T-helper 1 cell (primary cell): Measurements from ENCODE around the gene TMED9.

Experiments
- DNase-seq, 5 donors: peaks; one replicate each; pipeline ENCODE4 v3.0.0-alpha.2; 2012 to 2020

TMED9 gene

GRCh38 chr5:177588413-177588909 lies 3.5 kb upstream of the TMED9 start:
- no peak for DNase-seq

DNA sequence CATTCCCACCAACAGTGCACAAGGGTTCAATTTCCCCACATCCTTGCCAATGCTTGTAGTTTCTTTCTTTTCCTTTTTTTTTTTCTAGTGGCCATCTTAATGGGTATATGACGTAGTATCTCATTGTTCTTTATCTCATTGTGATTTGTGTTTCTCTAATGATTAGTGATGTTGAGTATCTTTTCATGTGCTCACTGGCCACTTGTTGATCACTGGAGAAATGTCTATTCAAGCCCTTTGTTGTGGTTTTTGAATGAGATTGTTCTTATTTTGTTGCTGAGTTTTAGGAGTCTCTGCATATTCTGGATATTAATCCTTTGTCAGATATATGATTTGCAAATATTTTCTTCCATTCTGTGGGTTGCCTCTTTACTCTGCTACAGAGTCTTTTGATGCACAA lies 1.6 kb upstream of the TMED9 start:
- DNase-seq: no peak

DNA sequence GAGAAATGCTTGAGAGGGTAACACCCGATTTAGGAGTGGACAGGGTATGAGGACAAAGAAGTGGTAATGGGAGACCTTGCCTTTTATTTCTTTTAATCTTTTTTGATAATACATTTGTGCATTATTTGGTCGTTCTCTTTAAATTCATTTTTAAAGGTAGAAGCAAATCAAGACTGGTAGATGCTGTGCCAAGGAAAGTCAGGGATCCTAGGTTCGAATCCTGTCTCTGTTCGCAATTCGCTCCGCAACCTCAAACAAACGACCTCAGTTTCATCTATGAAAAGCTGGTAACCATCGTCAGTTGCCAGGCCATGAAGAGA lies 353 bp upstream of the TMED9 start:
- no peak for DNase-seq

DNA sequence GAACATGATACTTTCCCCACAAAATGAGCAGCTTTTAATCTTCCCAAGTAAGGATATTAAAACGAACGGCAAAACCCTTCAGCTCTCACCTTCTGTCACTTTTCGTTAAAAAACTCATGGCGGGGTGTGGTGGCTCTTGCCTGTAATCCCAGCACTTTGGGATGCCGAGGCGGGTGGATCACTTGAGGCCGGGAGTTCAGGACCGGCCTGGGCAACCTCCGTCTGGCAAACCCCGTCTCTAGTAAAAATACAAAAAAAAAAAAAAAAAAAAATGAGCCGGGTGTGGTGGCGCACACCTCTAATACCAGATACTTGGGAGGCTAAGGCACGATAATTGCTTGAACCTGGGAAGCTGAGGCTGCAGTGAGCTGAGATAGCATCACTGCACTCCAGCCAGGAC lies 902 bp downstream of the TMED9 start:
- DNase-seq: no peak

- DNase-seq: no peak
Measured at GRCh38 chr5:177593511-177593910, 1.5 kb downstream of the TMED9 start.

DNA sequence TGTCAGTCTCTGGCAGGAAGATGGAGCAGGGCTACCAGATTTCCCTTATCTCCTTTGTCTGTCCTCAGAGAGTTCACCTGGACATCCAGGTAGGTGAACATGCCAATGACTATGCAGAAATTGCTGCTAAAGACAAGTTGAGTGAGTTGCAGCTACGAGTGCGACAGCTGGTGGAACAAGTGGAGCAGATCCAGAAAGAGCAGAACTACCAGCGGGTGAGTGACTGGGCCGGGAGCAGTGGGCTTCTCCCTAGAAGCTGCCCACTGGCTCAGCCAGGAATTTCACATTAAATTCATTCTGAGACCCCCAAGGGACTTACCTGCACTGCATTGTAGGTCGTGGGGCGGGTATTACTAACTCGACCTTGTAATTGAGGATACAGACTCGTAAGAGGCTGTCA lies 2.1 kb downstream of the TMED9 start:
- DNase-seq: no peak

- no peak for DNase-seq
Measured at GRCh38 chr5:177595026-177595585, 3.1 kb downstream of the TMED9 start.

- DNase-seq: no peak
Measured at GRCh38 chr5:177595991-177596774, 4.2 kb downstream of the TMED9 start.

DNA sequence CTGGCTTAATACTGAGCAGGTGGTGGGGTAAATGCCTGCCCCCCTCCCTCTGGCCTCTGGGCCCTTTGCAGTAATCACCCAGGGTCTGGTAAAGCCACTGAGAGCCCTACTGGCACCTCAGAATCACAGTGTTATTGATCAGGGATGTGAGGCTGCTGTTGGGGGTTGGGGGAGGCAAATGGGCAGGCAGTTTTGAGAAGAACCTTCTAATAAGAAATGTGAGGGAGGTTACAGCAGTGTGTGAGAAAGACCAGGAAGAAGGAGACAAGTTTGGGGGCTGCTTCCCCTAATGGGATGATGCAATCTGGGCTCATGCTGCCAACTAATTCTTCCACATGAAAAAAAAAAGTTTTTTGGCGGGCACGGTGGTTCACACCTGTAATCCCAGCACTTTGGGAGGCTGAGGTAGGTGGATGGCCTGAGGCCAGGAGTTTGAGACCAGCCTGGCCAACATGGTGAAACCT lies 4.8 kb downstream of the TMED9 start:
- DNase-seq: no peak

DNA sequence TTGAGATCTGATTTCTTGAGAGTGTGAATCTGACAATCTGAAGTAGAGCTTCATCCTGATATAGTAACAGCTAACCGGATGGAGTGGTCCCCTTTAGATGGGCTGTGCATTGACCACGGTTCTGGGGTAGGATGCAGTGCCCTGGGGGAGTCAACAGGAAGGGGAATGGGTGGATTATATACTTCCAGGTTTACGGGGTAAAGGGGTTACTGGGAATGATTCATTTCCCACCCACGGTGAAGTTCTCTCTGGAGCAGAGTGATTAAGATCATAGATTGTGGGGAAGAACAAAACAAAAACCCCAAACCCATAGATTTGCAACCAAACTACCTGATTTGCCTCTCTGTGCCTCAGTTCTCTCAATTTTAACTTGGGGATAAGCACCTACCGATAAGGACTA lies 6.5 kb downstream of the TMED9 start:
- DNase-seq: no peak

- peak; percentile 66 to 84 (median 75) for DNase-seq
Measured at GRCh38 chr5:177599731-177600507, 7.9 kb downstream of the TMED9 start, which contains the start of gene B4GALT7. B4GALT7 (plus strand) TSS chr5:177600132; CDS start chr5:177600211, 79 bp downstream.

DNA sequence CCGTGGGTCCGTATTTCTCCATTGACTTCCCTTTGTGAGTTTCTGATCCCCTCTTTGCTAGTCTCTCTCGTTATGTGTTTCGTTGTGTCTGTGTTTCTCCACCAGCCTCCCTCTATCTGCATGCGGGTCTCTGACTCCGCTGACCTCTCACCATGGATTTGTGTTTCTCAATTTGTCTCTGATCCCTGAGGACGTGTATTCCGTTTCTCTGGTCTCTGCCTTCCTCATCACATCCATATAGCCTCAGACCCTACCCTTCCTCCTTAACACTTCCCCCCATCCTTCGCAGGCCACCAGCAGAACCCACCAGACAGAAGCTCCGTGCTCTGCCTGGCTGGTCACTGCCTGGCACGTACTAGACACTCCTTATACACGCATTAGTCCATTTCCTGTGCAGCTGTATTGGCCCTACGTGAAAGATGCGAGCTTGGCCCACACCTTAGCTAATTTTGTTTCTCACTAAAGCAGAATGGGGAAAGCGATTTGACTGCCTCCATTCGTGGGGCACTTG lies 8.6 kb downstream of the TMED9 start:
- DNase-seq: peak in 1 of 5 donors; percentile 25

DNA sequence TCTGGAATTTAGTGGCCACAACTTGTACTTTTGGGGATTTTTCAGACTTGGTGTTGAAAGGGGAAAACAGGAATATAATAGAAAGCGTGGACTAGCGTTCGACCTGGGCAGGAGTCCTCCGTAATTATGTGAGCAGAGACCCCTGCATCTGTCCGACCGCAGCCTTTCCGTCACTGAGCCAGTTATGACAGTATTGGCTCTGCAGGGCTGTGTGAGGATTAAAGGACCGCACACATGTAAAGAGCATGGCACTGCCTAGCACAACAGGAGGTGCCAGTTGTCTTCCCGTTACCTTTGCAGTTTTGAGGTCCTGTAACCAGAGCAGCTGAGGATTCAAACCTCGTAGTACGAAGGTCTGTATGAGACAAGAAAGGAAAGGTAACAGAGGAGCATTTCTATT lies 9.1 kb downstream of the TMED9 start:
- no peak for DNase-seq

DNA sequence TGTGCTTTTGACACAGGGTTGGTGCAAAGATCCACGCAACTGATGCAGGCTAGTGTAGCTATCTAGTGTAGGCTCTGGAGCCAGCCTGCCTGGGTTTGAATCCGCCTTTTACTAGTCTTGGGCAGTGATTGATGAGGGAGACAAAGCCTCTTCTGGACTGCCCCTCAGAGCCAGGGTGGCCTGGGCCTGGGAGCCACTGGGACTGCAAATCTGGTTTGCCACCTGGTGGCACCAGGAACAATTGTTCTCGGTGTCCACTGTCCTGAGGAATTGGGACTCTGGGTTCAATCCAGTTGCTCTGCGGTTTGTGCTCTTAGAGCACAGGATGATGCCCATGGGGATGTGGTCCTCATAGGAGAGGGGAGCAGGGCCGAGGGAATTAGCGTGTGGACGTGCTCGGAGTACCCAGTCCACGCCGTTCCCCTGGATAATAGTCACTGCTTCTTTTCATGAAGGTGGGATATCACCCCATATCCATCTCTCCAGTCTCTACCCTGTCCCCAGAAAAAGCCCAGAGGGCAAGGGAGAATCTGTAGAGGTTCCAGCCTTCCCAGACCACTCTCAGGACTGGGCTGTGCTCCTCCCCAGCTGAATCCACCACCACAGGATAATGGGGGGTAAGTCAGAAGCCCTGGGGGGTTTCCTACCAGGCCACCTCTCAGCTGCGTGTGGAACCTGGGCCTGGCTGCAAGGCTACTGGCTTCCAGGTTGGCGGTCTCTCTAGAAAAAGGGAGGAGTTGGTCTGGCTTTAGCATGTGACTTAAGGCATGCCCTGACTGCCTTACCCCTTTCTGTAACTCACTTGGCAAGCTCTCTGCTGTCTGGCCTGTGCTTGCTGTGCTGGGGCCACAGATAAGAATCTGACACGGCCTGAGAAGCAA lies 9.8 kb downstream of the TMED9 start:
- no peak for DNase-seq

DNA sequence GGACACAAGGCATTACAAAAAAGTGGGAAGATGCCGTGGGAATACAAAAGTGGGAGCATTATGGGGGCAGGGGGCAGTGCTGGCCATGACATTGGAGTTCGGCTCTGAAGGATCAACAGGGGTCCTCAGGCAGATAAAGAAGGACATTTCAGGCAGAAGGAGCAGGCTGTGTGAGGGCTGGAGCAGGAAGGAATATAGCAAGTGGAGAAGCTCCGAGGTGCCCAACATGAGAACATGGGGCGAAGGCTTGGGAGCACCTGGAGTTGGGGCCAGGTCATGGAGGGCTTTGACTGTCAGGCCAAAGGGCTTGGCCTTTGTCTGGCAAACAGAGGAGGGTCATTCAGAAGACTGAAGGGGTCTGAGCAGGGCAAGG lies 10.4 kb downstream of the TMED9 start:
- DNase-seq: no peak

DNA sequence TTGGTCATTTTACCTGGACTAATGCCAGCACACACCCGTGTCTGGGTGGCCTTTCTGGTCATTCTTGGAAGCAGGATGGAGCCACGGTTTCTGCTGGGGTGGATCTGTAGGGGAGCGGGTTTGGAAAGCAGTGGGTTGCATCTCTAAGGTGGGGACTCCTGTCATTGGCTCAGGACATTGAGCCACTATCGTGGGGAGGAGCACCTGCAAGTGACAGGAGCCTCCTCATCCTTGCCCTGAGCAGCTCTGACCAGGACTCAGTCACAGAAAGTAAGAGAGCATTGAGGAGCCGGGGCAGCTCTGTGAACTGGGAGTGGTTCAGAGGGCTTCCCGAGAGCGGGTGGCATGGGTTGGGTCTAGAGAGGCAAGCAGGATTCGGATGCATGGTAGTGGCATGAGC lies 11.6 kb downstream of the TMED9 start:
- no peak for DNase-seq

GRCh38 chr5:177604116-177604521 lies 12.1 kb downstream of the TMED9 start:
- no peak for DNase-seq

GRCh38 chr5:177604656-177605055 lies 12.7 kb downstream of the TMED9 start:
- no peak for DNase-seq

GRCh38 chr5:177605078-177605477 lies 13.1 kb downstream of the TMED9 start:
- DNase-seq: no peak

GRCh38 chr5:177605667-177606066 lies 13.7 kb downstream of the TMED9 start:
- DNase-seq: no peak

GRCh38 chr5:177606071-177607051 lies 14.4 kb downstream of the TMED9 start:
- no peak for DNase-seq
